Calu3 (cell line): Measurements from ENCODE around the gene NISCH. TPM values are rescaled to one million over a fixed set of nuclear protein-coding genes. Genes with fewer than 3 reads are reported as not detected.

Source experiments
- BruUV-seq: library from RNA; stranded (reverse); fragments of 400-500 nt; replicated peaks from 2 replicates; lab custom pipeline; 2021; lab: Mats Ljungman, UMichigan
- CTCF ChIA-PET: fragments of 300-600 bp; sonication (Branson Sonifier 250); formaldehyde crosslinking; loops from one replicate; lab custom pipeline; 2022; ENCODE audit warnings: antibody characterized with exemption; lab: Charles Lee
- DNase-seq: peaks from one replicate; pipeline ENCODE4 v3.0.0; 2022
- H3K27ac Mint-ChIP-seq: one replicate; pipeline ENCODE4 v1.8.0; 2022; ENCODE audit warnings: mixed read lengths; ENCODE audit not compliant: unreplicated experiment
- H3K27me3 Mint-ChIP-seq: one replicate; pipeline ENCODE4 v1.8.0; 2022; ENCODE audit warnings: mixed read lengths; ENCODE audit not compliant: unreplicated experiment
- H3K36me3 Mint-ChIP-seq: one replicate; pipeline ENCODE4 v1.8.0; 2022; ENCODE audit warnings: mild to moderate bottlenecking, moderate library complexity, mixed read lengths; ENCODE audit not compliant: insufficient read depth, unreplicated experiment
- H3K4me1 Mint-ChIP-seq: one replicate; pipeline ENCODE4 v1.8.0; 2022; ENCODE audit warnings: mild to moderate bottlenecking, low read depth, mixed read lengths; ENCODE audit not compliant: unreplicated experiment
- H3K4me3 Mint-ChIP-seq: one replicate; pipeline ENCODE4 v1.8.0; 2022; ENCODE audit warnings: mild to moderate bottlenecking, low read depth, moderate library complexity, mixed read lengths; ENCODE audit not compliant: unreplicated experiment
- H3K9me3 Mint-ChIP-seq: one replicate; pipeline ENCODE4 v1.8.0; 2022; ENCODE audit warnings: low read depth, mixed read lengths; ENCODE audit not compliant: unreplicated experiment
- intact Hi-C: fragments of 100-400 bp; cut with micrococcal nuclease; formaldehyde crosslinking; loops from one replicate; pipeline ENCODE4 v1.10.0; 2022; ENCODE audit not compliant: unreplicated experiment
- total RNA-seq: library from RNA; stranded (reverse); gene quantifications from 2 replicates; pipeline ENCODE4 v1.2.3, GENCODE V29; 2022
- TF ChIP-seq, protein P1 (sequence below): fragments of 200-600 bp; IDR thresholded peaks from one replicate; pipeline ENCODE4 v1.8.0; 2022; ENCODE audit warnings: antibody characterized with exemption; ENCODE audit not compliant: unreplicated experiment

Gene NISCH
- total RNA-seq, 1 experiment from 2014 or later: 58.6 TPM

DNA sequence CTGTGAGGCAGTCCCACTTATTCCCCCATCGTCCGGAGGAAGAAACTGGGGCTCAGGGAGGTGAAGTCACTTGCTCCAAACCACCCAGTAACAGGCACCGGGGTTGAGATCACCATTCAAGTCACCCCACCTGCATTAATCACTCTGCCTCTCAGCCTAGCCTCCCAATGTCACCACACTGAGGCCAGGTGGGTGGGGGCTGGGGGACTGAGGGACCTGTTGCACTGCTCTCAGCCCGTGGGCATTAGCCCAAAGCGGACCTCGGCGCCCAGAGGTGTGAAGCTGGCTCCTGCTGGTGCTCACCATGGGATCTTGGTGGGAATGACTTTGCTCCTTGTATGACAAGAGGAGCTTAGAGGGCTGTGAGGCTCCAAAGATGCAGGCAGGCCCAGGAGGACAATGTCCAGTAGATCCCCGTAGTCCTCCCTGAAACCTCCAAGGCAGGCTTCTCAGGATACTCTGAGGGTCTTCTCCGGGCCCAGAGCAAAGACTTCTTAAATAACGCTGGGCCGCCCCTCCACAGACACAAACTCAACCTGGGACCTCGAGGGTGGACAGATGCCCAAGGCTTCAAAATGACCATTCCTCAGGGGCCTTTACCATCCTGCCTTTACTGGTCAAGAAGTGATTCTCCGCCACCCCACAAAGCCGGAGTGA is 76.6 kb downstream of the NISCH start:
- no peaks in the 10 kb centered on the region for H3K4me1 Mint-ChIP-seq
- intact Hi-C loops: loop anchor here (10.0 kb wide), 1 partner anchor 153 kb away; the partner anchor contains the start of genes GNL3 and PBRM1
- TSS peak; percentile 69 for BruUV-seq

GRCh38 chr3:52532517-52532837 is 77.1 kb downstream of the NISCH start:
- Mint-ChIP-seq H3K36me3 (peaks cover 57% of the 10 kb centered on the region), H3K27ac (peak overlapping the region; percentile 74), H3K9me3 (no peaks in the 10 kb centered on the region), H3K4me1 (peaks cover 3% of the 10 kb centered on the region), H3K27me3 (no peaks in the 10 kb centered on the region), H3K4me3 (peak overlapping the region; percentile 82)
- TF ChIP-seq, protein P1, sequence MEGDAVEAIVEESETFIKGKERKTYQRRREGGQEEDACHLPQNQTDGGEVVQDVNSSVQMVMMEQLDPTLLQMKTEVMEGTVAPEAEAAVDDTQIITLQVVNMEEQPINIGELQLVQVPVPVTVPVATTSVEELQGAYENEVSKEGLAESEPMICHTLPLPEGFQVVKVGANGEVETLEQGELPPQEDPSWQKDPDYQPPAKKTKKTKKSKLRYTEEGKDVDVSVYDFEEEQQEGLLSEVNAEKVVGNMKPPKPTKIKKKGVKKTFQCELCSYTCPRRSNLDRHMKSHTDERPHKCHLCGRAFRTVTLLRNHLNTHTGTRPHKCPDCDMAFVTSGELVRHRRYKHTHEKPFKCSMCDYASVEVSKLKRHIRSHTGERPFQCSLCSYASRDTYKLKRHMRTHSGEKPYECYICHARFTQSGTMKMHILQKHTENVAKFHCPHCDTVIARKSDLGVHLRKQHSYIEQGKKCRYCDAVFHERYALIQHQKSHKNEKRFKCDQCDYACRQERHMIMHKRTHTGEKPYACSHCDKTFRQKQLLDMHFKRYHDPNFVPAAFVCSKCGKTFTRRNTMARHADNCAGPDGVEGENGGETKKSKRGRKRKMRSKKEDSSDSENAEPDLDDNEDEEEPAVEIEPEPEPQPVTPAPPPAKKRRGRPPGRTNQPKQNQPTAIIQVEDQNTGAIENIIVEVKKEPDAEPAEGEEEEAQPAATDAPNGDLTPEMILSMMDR: no peak
- BruUV-seq: no TSS peak
- DNase-seq: peak; percentile 61
- intact Hi-C loops: loop anchor here (10.0 kb wide), 1 partner anchor 152 kb away; the partner anchor contains the start of genes GNL3 and PBRM1
- CTCF ChIA-PET: interaction anchor here (0.6 kb wide), 1 partner anchor 64 kb away, joined by 7 read pairs; no protein-coding TSS in a partner anchor

More for the DNA sequence above, 76.6 kb downstream of the NISCH start:
- H3K27me3 Mint-ChIP-seq: no peaks in the 10 kb centered on the region
- H3K36me3 Mint-ChIP-seq: peaks cover 54% of the 10 kb centered on the region
- peak overlapping the region; percentile 82 for H3K4me3 Mint-ChIP-seq
- CTCF ChIA-PET: interaction anchor here (0.6 kb wide), 1 partner anchor 63 kb away, joined by 7 read pairs; no protein-coding TSS in a partner anchor
- DNase-seq: no peak
- H3K27ac Mint-ChIP-seq: peak overlapping the region; percentile 74
- TF ChIP-seq, protein P1: no peak
- no peaks in the 10 kb centered on the region for H3K9me3 Mint-ChIP-seq

- no TSS peak for BruUV-seq
- H3K4me3 Mint-ChIP-seq: peak overlapping the region; percentile 82
- peak overlapping the region; percentile 74 for H3K27ac Mint-ChIP-seq
- H3K9me3 Mint-ChIP-seq: no peaks in the 10 kb centered on the region
- peaks cover 56% of the 10 kb centered on the region for H3K36me3 Mint-ChIP-seq
- CTCF ChIA-PET: no interaction called here
- TF ChIP-seq, protein P1: no peak
- H3K27me3 Mint-ChIP-seq: no peaks in the 10 kb centered on the region
- intact Hi-C loops: loop anchor here (10.0 kb wide), 1 partner anchor 152 kb away; the partner anchor contains the start of genes GNL3 and PBRM1
- peaks cover 9% of the 10 kb centered on the region for H3K4me1 Mint-ChIP-seq
- DNase-seq: peak; percentile 40
Observed at GRCh38 chr3:52532838-52533622, 77.6 kb downstream of the NISCH start.

GRCh38 chr3:52533623-52534280 is 78.3 kb downstream of the NISCH start, which contains the start of gene NT5DC2:
Gene NT5DC2 (minus strand): TSS chr3:52533857. CDS start chr3:52533737, 120 bp downstream.
- peak; percentile 84 for DNase-seq
- Mint-ChIP-seq H3K27ac (peak within 1 kb of the TSS; percentile 74), H3K9me3 (no peaks in the 10 kb centered on the region), H3K36me3 (peaks cover 56% of the 10 kb centered on the region), H3K4me1 (peaks cover 16% of the 10 kb centered on the region), H3K4me3 (peak within 1 kb of the TSS; percentile 82), H3K27me3 (no peaks in the 10 kb centered on the region)
- intact Hi-C loops: loop anchor here (10.0 kb wide), 1 partner anchor 151 kb away; the partner anchor contains the start of genes GNL3 and PBRM1
- TF ChIP-seq, protein P1: no peak
- no TSS peak for BruUV-seq
- CTCF ChIA-PET: no interaction called here
